MM.1S (cell line): ENCODE data around the gene DIP2B.
"Not testable (repeated sequence)": the region's sequence is repeated elsewhere in the genome, so short reads cannot be mapped to it uniquely, and the experiment has no call there.

Experiments used
- DNase-seq: peaks from one replicate; pipeline ENCODE4 v3.0.0-alpha.2; 2015
- H2AFZ ChIP-seq: fragments of 300-600 bp; sonication (generic); 2 replicates; pipeline ENCODE4 v1.6.0; 2016; ENCODE audit warnings: antibody characterized with exemption, low read length
- H3F3A ChIP-seq: fragments of 300-600 bp; sonication (generic); 2 replicates; pipeline ENCODE4 v1.6.1; 2016; ENCODE audit warnings: mild to moderate bottlenecking, antibody characterized with exemption, low read length, moderate library complexity, mixed read lengths; ENCODE audit not compliant: insufficient read depth
- H3K27ac ChIP-seq: fragments of 300-600 bp; sonication (generic); 2 replicates; pipeline ENCODE4 v1.5.1; 2016; ENCODE audit warnings: mild to moderate bottlenecking, low read length
- H3K27me3 ChIP-seq: fragments of 300-600 bp; sonication (generic); replicated peaks from 2 replicates; pipeline ENCODE4 v1.6.0; 2016; ENCODE audit warnings: low read length; ENCODE audit not compliant: insufficient read depth
- H3K36me3 ChIP-seq: fragments of 300-600 bp; sonication (generic); replicated peaks from 2 replicates; pipeline ENCODE4 v1.6.1; 2016; ENCODE audit warnings: mild to moderate bottlenecking, low read length, mixed read lengths; ENCODE audit not compliant: insufficient read depth
- H3K4me1 ChIP-seq: fragments of 300-600 bp; sonication (generic); 2 replicates; pipeline ENCODE4 v1.6.1; 2016; ENCODE audit warnings: low read length, mixed read lengths
- H3K4me2 ChIP-seq: fragments of 300-600 bp; sonication (generic); 2 replicates; pipeline ENCODE4 v1.6.0; 2016; ENCODE audit warnings: low read depth, low read length
- H3K4me3 ChIP-seq: fragments of 300-600 bp; sonication (generic); 2 replicates; pipeline ENCODE4 v1.5.1; 2016; ENCODE audit warnings: low read length, mixed read lengths
- H3K79me2 ChIP-seq: fragments of 300-600 bp; sonication (generic); 2 replicates; pipeline ENCODE4 v1.6.1; 2016; ENCODE audit warnings: mixed run types, low read length, mixed read lengths
- H3K9ac ChIP-seq: fragments of 300-600 bp; sonication (generic); 2 replicates; pipeline ENCODE4 v1.6.1; 2016; ENCODE audit warnings: low read length, mixed read lengths
- H3K9me2 ChIP-seq: fragments of 300-600 bp; sonication (generic); replicated peaks from 2 replicates; pipeline ENCODE4 v1.6.1; 2016; ENCODE audit warnings: mild to moderate bottlenecking, low read length, mixed read lengths; ENCODE audit not compliant: insufficient read depth
- H3K9me3 ChIP-seq: fragments of 300-600 bp; sonication (generic); replicated peaks from 2 replicates; pipeline ENCODE4 v1.6.1; 2016; ENCODE audit warnings: mild to moderate bottlenecking, low read length, mixed read lengths; ENCODE audit not compliant: insufficient read depth
- H4K20me1 ChIP-seq: fragments of 300-600 bp; sonication (generic); 2 replicates; pipeline ENCODE4 v1.6.1; 2016; ENCODE audit warnings: mild to moderate bottlenecking, low read length, moderate library complexity, mixed read lengths; ENCODE audit not compliant: insufficient read depth
- EZH2 ChIP-seq: fragments of 300-600 bp; sonication (generic); optimal IDR thresholded peaks from 2 replicates; pipeline ENCODE3; 2017; ENCODE audit warnings: low read depth, mild to moderate bottlenecking, antibody characterized with exemption, low read length, mixed read lengths
- EZH2phosphoT487 ChIP-seq: fragments of 300-600 bp; sonication (generic); IDR thresholded peaks from 2 replicates; pipeline ENCODE4 v1.6.1; 2018; ENCODE audit warnings: antibody characterized with exemption, low read length
- TF ChIP-seq, protein P1 (sequence below): fragments of 300-600 bp; sonication (generic); IDR thresholded peaks from 2 replicates; pipeline ENCODE4 v1.5.1; 2016; ENCODE audit warnings: antibody characterized with exemption, low read length, mixed read lengths

The DIP2B gene

GRCh38 chr12:50542448-50542847, 37.7 kb downstream of the DIP2B start:
- Histone ChIP-seq H3K9ac (no peak overlapping the region), H3K79me2 (peaks cover 9% of the 10 kb centered on the region), H3K9me3 (no peaks in the 10 kb centered on the region), H3K4me1 (no peaks in the 10 kb centered on the region), H3F3A (no peaks in the 10 kb centered on the region), H3K9me2 (no peaks in the 10 kb centered on the region), H2AFZ (no peak overlapping the region), H3K27me3 (no peaks in the 10 kb centered on the region), H3K4me3 (no peak overlapping the region), H3K4me2 (no peak overlapping the region), H3K27ac (no peak overlapping the region), H4K20me1 (no peaks in the 10 kb centered on the region), H3K36me3 (no peaks in the 10 kb centered on the region)
- TF ChIP-seq EZH2phosphoT487 (no peak), EZH2 (no peak)
- TF ChIP-seq, protein P1, sequence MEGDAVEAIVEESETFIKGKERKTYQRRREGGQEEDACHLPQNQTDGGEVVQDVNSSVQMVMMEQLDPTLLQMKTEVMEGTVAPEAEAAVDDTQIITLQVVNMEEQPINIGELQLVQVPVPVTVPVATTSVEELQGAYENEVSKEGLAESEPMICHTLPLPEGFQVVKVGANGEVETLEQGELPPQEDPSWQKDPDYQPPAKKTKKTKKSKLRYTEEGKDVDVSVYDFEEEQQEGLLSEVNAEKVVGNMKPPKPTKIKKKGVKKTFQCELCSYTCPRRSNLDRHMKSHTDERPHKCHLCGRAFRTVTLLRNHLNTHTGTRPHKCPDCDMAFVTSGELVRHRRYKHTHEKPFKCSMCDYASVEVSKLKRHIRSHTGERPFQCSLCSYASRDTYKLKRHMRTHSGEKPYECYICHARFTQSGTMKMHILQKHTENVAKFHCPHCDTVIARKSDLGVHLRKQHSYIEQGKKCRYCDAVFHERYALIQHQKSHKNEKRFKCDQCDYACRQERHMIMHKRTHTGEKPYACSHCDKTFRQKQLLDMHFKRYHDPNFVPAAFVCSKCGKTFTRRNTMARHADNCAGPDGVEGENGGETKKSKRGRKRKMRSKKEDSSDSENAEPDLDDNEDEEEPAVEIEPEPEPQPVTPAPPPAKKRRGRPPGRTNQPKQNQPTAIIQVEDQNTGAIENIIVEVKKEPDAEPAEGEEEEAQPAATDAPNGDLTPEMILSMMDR = no peak
- DNase-seq = no peak

DNA sequence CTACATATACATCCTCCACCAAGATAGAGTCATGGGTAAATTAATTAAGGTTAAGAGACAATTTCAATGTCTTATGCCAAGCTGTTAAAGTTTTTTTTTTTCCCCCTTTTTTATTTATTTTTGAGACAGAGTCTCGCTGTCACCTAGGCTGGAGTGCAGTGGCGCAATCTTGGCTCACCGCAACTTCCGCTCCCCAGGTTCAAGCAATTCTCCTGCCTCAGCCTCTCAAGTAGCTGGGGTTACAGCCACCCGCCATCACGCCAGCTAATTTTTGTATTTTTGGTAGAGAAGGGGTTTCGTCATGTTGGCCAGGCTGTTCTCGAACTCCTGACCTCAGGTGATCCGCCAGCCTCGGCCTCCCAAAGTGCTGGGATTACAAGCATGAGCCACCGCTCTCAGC, 38.4 kb downstream of the DIP2B start:
- H3K9ac ChIP-seq = not testable (repeated sequence)

GRCh38 chr12:50545213-50545612, 40.4 kb downstream of the DIP2B start:
- H3K79me2 ChIP-seq = peaks cover 19% of the 10 kb centered on the region
- no peak overlapping the region for H2AFZ ChIP-seq
- H4K20me1 ChIP-seq = no peaks in the 10 kb centered on the region
- H3K4me3 ChIP-seq = no peak overlapping the region
- no peaks in the 10 kb centered on the region for H3K9me3 ChIP-seq
- no peak for DNase-seq
- no peak overlapping the region for H3K4me2 ChIP-seq
- H3K9me2 ChIP-seq = no peaks in the 10 kb centered on the region
- H3F3A ChIP-seq = no peaks in the 10 kb centered on the region
- H3K4me1 ChIP-seq = no peaks in the 10 kb centered on the region
- TF ChIP-seq EZH2 (no peak), EZH2phosphoT487 (no peak)
- TF ChIP-seq, protein P1 = no peak
- H3K27ac ChIP-seq = no peak overlapping the region
- H3K36me3 ChIP-seq = no peaks in the 10 kb centered on the region
- H3K27me3 ChIP-seq = no peaks in the 10 kb centered on the region
- H3K9ac ChIP-seq = no peak overlapping the region

More for the DNA sequence above, 38.4 kb downstream of the DIP2B start:
- not testable (repeated sequence) for H3K27me3 ChIP-seq, H3K9me2 ChIP-seq, DNase-seq, H3K4me2 ChIP-seq, H2AFZ ChIP-seq, H3K27ac ChIP-seq, H3F3A ChIP-seq, H3K36me3 ChIP-seq, H3K4me3 ChIP-seq, H4K20me1 ChIP-seq, H3K4me1 ChIP-seq, H3K9me3 ChIP-seq
- H3K79me2 ChIP-seq = peaks cover 12% of the 10 kb centered on the region

DNA sequence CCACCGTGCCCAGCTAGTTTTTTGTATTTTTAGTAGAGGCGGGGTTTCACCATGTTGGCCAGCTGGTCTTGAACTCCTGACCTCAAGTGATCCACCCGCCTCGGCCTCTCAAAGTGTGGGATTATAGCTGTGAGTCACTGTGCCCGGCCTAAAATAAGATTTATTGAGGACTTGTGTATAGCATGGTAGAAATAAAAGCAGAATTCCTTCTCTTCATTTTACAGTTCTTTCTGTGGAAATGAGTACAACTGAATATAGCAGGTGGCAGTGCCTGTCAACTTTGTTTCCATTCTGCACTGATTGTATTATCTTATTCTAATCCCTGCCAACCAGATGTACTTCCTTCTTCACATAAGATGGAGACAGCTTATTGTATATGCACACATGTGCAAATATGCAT, 41.0 kb downstream of the DIP2B start:
- H4K20me1 ChIP-seq = no peaks in the 10 kb centered on the region
- H3F3A ChIP-seq = no peaks in the 10 kb centered on the region
- H3K4me2 ChIP-seq = no peak overlapping the region
- H3K9me3 ChIP-seq = no peaks in the 10 kb centered on the region
- H3K9ac ChIP-seq = no peak overlapping the region
- no peak overlapping the region for H3K4me3 ChIP-seq
- no peaks in the 10 kb centered on the region for H3K27me3 ChIP-seq
- DNase-seq = no peak
- no peak overlapping the region for H3K27ac ChIP-seq
- H3K36me3 ChIP-seq = no peaks in the 10 kb centered on the region
- TF ChIP-seq, protein P1 = no peak
- TF ChIP-seq EZH2 (no peak), EZH2phosphoT487 (no peak)
- no peaks in the 10 kb centered on the region for H3K4me1 ChIP-seq
- no peaks in the 10 kb centered on the region for H3K9me2 ChIP-seq
- H2AFZ ChIP-seq = no peak overlapping the region
- peaks cover 19% of the 10 kb centered on the region for H3K79me2 ChIP-seq
